Stomach (tissue), 4 donors: ENCODE measurements around the gene MFN1.

Experiments used
- EP300 ChIP-seq: sonication (generic); formaldehyde crosslinking; IDR thresholded peaks from one replicate; pipeline ENCODE4 v1.6.1; 2017; ENCODE audit warnings: antibody characterized with exemption
- POLR2A ChIP-seq, 4 donors: fragments of 450-650 bp; IDR thresholded peaks; one replicate each; pipeline ENCODE4 v1.6.1; 2016; ENCODE audit warnings: antibody characterized with exemption in 4 of 4, control low read depth in 2 of 4, mild to moderate bottlenecking in 1 of 4, moderate library complexity in 1 of 4
- POLR2AphosphoS5 ChIP-seq, 3 donors: sonication (generic); formaldehyde crosslinking; IDR thresholded peaks; one replicate each; pipeline ENCODE4 v1.6.1; 2016; ENCODE audit warnings: antibody characterized with exemption in 3 of 3
- TF ChIP-seq, protein P1 (sequence below), 7 experiments: fragments of 450-650 bp in 4 of 7; fragments of 200-600 bp in 3 of 7; sonication (generic) in 3 of 7; IDR thresholded peaks; one replicate each; pipeline ENCODE4 v1.5.1; 2016 to 2019; ENCODE audit warnings: antibody characterized with exemption in 7 of 7, control low read depth in 2 of 7, mild to moderate bottlenecking in 1 of 7

DNA sequence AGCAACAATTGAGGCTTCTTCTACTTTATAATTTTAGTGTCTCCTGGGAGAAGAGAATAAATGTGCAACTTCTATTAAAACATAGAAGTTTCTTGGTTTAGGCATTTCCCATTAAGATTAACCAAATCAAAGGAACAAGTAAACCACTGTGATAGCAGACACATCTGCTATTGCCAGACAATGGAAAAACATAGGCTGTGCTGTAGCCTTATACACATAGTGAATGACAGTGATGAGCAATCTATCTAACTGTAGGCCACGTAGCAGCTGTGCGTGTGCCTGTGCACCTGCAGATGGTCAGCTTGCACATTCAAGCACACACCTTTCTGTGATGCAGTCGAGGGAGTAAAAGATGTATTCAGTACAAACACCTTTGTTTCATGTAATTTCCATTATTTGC lies 71.1 kb downstream of the MFN1 start:
- TF ChIP-seq POLR2AphosphoS5 (IDR thresholded peaks at IDR 0.05) (no peak), POLR2A (IDR thresholded peaks at IDR 0.05) (no peak), EP300 (no peak)
- TF ChIP-seq, protein P1, sequence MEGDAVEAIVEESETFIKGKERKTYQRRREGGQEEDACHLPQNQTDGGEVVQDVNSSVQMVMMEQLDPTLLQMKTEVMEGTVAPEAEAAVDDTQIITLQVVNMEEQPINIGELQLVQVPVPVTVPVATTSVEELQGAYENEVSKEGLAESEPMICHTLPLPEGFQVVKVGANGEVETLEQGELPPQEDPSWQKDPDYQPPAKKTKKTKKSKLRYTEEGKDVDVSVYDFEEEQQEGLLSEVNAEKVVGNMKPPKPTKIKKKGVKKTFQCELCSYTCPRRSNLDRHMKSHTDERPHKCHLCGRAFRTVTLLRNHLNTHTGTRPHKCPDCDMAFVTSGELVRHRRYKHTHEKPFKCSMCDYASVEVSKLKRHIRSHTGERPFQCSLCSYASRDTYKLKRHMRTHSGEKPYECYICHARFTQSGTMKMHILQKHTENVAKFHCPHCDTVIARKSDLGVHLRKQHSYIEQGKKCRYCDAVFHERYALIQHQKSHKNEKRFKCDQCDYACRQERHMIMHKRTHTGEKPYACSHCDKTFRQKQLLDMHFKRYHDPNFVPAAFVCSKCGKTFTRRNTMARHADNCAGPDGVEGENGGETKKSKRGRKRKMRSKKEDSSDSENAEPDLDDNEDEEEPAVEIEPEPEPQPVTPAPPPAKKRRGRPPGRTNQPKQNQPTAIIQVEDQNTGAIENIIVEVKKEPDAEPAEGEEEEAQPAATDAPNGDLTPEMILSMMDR (IDR thresholded peaks at IDR 0.05) = no peak
